ENCODE data around the gene PTH2R. TPM values are rescaled to one million over a fixed set of nuclear protein-coding genes. Genes with fewer than 3 reads are reported as not detected.

PTH2R gene
- polyA plus RNA-seq, 1 of the 3 experiments (the other 2 are of a cell fraction): 4.0 TPM

GRCh38 chr2:208509586-208509985, 103.0 kb downstream of the PTH2R start (continued):
- TF ChIP-seq MXI1 (IDR thresholded peaks at IDR 0.05; ENCODE audit: low read depth, low read length): no peak
- TF ChIP-seq RAD21 (IDR thresholded peaks at IDR 0.05; ENCODE audit: low read length): no peak

GRCh38 chr2:208511016-208511415, 104.4 kb downstream of the PTH2R start:
- Histone ChIP-seq H4K20me1 (ENCODE audit: insufficient read depth) (no peaks in the 10 kb centered on the region), H3K4me3 (ENCODE audit: low read depth in 2 of 2, low read length in 1 of 2) (no peak overlapping the region), H3K27me3 (ENCODE audit: insufficient read depth) (no peaks in the 10 kb centered on the region), H3K9me3 (no peaks in the 10 kb centered on the region), H3K27ac (ENCODE audit: low read depth in 2 of 2, low read length in 1 of 2) (no peak overlapping the region), H2AFZ (ENCODE audit: low read depth) (no peak overlapping the region), H3K4me1 (ENCODE audit: control insufficient read depth in 1 of 2, insufficient read depth in 2 of 2, low read depth in 1 of 2, low read length in 1 of 2) (no peaks in the 10 kb centered on the region), H3K36me3 (replicated peaks in 1 of 2; ENCODE audit: control insufficient read depth in 1 of 2, insufficient read depth in 2 of 2, low read length in 1 of 2) (no peaks in the 10 kb centered on the region), H3F3A (replicated peaks; ENCODE audit: insufficient read depth) (no peaks in the 10 kb centered on the region), H3K9me2 (no peaks in the 10 kb centered on the region), H3K79me2 (ENCODE audit: insufficient read depth) (no peaks in the 10 kb centered on the region), H3K9ac (no peak overlapping the region), H3K4me2 (no peak overlapping the region)
- TF ChIP-seq RAD21 (IDR thresholded peaks at IDR 0.05; ENCODE audit: low read length) (no peak), FOXM1 (IDR thresholded peaks at IDR 0.05; ENCODE audit: low read depth) (no peak)
- DNase-seq: no peak
- WGBS (ENCODE audit: low lambda C conversion rate): 26% methylated on average over 3 of the region's 3 CpGs
- ChIA-PET CTCF (no interaction called here), POLR2A (no interaction called here)

GRCh38 chr2:208511573-208511972, 105.0 kb downstream of the PTH2R start:
- H4K20me1 ChIP-seq (ENCODE audit: insufficient read depth): no peaks in the 10 kb centered on the region
- H2AFZ ChIP-seq (ENCODE audit: low read depth): no peak overlapping the region
- H3K27me3 ChIP-seq (ENCODE audit: insufficient read depth): no peaks in the 10 kb centered on the region
- H3K9me2 ChIP-seq: no peaks in the 10 kb centered on the region
- no peak for DNase-seq
- no peak overlapping the region for H3K4me2 ChIP-seq
- H3K9me3 ChIP-seq: no peaks in the 10 kb centered on the region
- H3K4me1 ChIP-seq (ENCODE audit: control insufficient read depth in 1 of 2, insufficient read depth in 2 of 2, low read depth in 1 of 2, low read length in 1 of 2): no peaks in the 10 kb centered on the region
- no peak overlapping the region for H3K27ac ChIP-seq (ENCODE audit: low read depth in 2 of 2, low read length in 1 of 2)
- no peaks in the 10 kb centered on the region for H3K79me2 ChIP-seq (ENCODE audit: insufficient read depth)
- TF ChIP-seq FOXJ3 (CRISPR knock-in tag; IDR thresholded peaks at IDR 0.05): no peak
- TF ChIP-seq POLR2AphosphoS5 (IDR thresholded peaks at IDR 0.05; ENCODE audit: low read depth, low read length): no peak
- no peak for TF ChIP-seq REST (IDR thresholded peaks at IDR 0.05; ENCODE audit: low read depth, low read length)
- TF ChIP-seq NFIC (IDR thresholded peaks at IDR 0.05; ENCODE audit: borderline replicate concordance): no peak
- no peak for TF ChIP-seq EP300 (IDR thresholded peaks at IDR 0.05; ENCODE audit: borderline replicate concordance in 1 of 2, low read depth in 1 of 2, low read length in 1 of 2)
- no peak for TF ChIP-seq USF1 (IDR thresholded peaks at IDR 0.05; ENCODE audit: borderline replicate concordance, low read depth)
- TF ChIP-seq FOSL2 (IDR thresholded peaks at IDR 0.05; ENCODE audit: borderline replicate concordance, low read depth): no peak
- no peak for TF ChIP-seq RCOR1 (IDR thresholded peaks at IDR 0.05; ENCODE audit: low read length)
- TF ChIP-seq CHD2 (IDR thresholded peaks at IDR 0.05; ENCODE audit: low read length, partially characterized antibody): no peak
- TF ChIP-seq SIN3A (IDR thresholded peaks at IDR 0.05; ENCODE audit: borderline replicate concordance, low read depth, low read length): no peak
- TF ChIP-seq RXRA (IDR thresholded peaks at IDR 0.05; ENCODE audit: borderline replicate concordance, low read depth): no peak
- no peak for TF ChIP-seq RFX5 (IDR thresholded peaks at IDR 0.05; ENCODE audit: low read length)
- TF ChIP-seq ZBTB33 (IDR thresholded peaks at IDR 0.05; ENCODE audit: borderline replicate concordance, low read depth): no peak
- no peak overlapping the region for H3K4me3 ChIP-seq (ENCODE audit: low read depth in 2 of 2, low read length in 1 of 2)
- ChIA-PET POLR2A (interaction anchor here (0.6 kb wide), 1 partner anchor 1718 kb away, joined by 3 read pairs; no protein-coding TSS in a partner anchor), CTCF (no interaction called here)
- no peaks in the 10 kb centered on the region for H3K36me3 ChIP-seq (replicated peaks in 1 of 2; ENCODE audit: control insufficient read depth in 1 of 2, insufficient read depth in 2 of 2, low read length in 1 of 2)
- no peak overlapping the region for H3K9ac ChIP-seq
- WGBS (ENCODE audit: low lambda C conversion rate): 13% methylated on average over 1 of the region's 1 CpG
- no peaks in the 10 kb centered on the region for H3F3A ChIP-seq (replicated peaks; ENCODE audit: insufficient read depth)
